Tibial nerve (tissue), 3 donors: ENCODE data around the gene CHAC1.

Source experiments
- CTCF ChIP-seq, 5 experiments: fragments of 200-600 bp in 3 of 5; fragments of 450-650 bp in 2 of 5; sonication (generic) in 3 of 5; IDR thresholded peaks; one replicate each; pipeline ENCODE4 v1.5.1; 2016 to 2019; ENCODE audit warnings: antibody characterized with exemption in 5 of 5, mild to moderate bottlenecking in 3 of 5, moderate library complexity in 2 of 5
- POLR2A ChIP-seq, 2 donors: fragments of 450-650 bp; IDR thresholded peaks; one replicate each; pipeline ENCODE4 v1.6.1; 2017; ENCODE audit warnings: antibody characterized with exemption in 2 of 2, mild to moderate bottlenecking in 2 of 2, moderate library complexity in 2 of 2

GRCh38 chr15:40981186-40981585, 27.9 kb downstream of the CHAC1 start:
- TF ChIP-seq POLR2A (IDR thresholded peaks at IDR 0.05), result no peak
- no peak for TF ChIP-seq CTCF (IDR thresholded peaks at IDR 0.05)
